DMS79 treated with DMSO at 0.1 percent for 48 hours (cell line): ENCODE results near the gene TBL1X.

ENCODE experiments used
- DNase-seq: peaks from one replicate; lab custom pipeline; 2025; lab: John Stamatoyannopoulos, UW

The TBL1X gene

GRCh38 chrX:9707306-9708033 lies 242.6 kb downstream of the TBL1X start:
- DNase-seq = no peak

- no peak for DNase-seq
Observed at GRCh38 chrX:9708086-9708485, 243.2 kb downstream of the TBL1X start.

DNA sequence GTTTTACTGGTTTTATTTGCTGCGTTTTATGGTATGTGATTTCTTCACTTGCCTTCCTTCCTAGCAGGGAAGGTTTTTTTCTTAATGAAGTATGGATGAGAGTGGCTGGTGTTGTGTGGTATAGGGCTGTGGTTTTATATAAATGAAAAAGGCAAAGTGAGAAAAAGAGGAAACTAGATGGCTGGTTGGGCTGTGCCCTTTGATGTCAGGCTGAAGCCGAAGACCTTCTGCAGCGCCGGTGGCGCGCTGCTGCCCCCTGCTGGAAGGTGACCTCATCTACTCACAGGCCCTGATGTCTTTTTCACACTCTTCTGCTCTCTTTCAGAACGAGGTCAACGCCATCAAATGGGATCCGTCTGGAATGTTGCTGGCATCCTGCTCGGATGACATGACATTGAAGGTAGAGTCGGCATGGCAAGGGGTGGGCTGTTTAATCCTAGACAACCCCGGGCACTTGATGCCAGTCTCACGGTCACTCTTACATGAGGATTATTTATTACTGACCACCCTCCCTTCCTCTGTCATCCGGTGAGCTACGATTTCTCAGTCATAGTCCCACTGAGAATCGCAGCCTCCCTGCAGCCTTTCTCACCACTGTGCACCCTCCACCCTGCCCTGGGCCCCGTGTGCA lies 244.2 kb downstream of the TBL1X start:
- peak; percentile 32 for DNase-seq

DNA sequence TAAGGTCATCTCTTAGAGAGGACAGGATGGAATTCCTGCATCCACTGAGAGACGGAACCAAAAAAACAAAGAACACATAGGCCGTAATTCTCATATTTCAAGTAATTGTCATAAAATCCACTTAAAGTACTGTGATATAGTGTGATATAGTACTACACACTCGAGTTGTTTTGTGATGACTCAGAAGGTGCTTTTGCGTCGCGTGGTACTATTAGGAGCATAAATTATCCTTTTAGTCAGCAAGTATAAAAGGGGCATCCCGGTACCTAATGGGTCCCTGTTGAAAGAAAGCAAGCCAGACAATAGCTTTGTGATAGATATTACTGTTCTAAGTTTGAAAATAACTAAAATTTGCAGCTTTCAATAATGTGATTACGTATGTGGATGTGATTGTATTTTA lies 245.5 kb downstream of the TBL1X start:
- DNase-seq = no peak

GRCh38 chrX:9717376-9717775 lies 252.5 kb downstream of the TBL1X start:
- DNase-seq = no peak

DNA sequence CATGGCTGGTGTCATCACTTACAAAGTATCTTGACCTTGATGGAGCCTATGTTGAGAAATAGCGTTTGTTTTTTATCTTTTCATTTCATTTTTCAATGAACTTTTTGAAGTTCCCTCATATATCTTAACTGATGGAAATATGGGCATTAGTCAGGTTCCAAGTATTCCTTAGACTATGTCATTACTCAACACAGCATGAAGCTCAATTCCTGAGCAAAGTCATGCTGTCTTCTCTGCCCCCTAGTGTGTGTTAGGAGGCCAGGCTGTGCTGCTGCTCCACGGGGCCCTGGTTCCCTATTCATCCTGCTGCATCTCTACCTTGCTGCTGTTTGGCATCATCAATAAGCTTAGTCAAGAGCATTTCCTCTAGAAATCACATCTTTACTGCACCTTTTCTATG lies 259.9 kb downstream of the TBL1X start:
- DNase-seq = no peak

DNA sequence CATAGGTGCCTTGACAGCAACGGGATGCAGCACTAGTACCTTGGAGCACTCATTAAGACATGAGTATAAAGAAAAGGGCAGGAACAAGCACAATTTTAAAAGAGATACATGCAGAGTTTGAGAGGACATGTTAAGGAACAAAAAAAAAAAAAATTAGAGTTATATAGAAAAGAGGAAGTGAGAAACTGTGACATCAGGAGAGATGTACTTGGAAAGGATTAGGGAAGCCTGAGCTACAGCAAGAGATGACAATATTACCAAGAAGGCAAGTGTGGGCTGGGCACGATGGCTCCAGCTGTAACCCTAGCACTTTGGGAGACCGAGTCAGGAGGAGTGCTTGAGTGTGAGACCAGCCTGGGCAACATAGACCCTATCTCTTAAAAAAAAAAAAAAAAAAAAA lies 263.4 kb downstream of the TBL1X start:
- no peak for DNase-seq

DNA sequence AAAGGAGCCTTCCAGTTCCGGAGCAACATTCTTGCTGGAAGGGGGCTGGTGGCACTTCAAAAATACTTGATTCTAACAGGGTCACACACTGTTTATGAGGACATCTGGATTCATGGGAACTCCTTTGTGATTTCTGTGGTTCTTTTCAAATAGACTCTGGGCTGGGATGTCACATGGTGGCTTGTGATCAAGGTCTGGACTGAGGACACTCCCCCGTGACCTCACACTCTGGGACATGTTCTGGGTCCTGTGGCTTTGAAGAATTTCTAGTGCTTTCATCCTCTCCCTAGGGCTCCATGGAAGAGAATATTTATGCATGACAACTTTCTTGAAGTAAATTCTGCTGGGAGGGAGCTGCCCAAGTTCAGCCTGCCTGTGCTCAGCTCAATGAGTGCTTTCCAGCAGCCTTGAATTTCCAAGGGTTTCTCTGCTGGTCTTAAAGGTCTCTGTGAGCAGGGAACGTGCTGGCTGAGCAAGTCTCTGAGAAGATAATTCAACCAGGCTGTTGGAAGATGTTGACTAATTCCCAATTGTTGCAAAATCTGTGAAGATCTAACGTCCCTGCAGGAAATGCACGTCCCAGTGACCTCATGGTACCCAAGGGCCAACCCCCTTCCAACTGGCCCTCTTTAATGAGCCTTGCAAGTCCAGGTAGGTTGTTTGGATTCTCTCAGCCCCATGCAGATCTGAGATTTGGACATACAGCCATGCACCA lies 264.5 kb downstream of the TBL1X start:
- DNase-seq = no peak

- no peak for DNase-seq
Observed at GRCh38 chrX:9730078-9730477, 265.2 kb downstream of the TBL1X start.

- no peak for DNase-seq
Observed at GRCh38 chrX:9730752-9731151, 265.9 kb downstream of the TBL1X start.

- no peak for DNase-seq
Observed at GRCh38 chrX:9737363-9737762, 272.5 kb downstream of the TBL1X start.

GRCh38 chrX:9738151-9738550 lies 273.3 kb downstream of the TBL1X start:
- DNase-seq = no peak

DNA sequence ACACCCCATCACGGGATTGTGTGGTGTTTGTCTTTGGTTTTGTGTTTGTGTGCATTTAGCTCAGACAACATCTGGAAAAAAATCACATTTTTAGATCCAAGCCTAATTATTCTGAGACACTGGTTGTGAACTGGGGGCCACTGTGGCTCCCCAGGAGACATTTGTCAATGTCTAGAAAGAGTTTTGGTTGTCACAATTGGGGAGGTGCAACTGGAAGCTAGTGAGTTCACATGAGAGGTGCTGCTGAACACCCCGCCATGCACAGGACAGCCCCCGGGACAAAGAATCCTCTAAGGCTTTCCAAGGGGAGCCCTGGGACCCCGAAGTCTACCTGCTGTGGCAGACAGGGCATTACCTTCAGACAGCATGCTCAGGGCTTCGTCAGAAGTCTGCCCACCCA lies 274.3 kb downstream of the TBL1X start:
- DNase-seq = no peak

GRCh38 chrX:9745417-9746115 lies 280.7 kb downstream of the TBL1X start:
- no peak for DNase-seq

DNA sequence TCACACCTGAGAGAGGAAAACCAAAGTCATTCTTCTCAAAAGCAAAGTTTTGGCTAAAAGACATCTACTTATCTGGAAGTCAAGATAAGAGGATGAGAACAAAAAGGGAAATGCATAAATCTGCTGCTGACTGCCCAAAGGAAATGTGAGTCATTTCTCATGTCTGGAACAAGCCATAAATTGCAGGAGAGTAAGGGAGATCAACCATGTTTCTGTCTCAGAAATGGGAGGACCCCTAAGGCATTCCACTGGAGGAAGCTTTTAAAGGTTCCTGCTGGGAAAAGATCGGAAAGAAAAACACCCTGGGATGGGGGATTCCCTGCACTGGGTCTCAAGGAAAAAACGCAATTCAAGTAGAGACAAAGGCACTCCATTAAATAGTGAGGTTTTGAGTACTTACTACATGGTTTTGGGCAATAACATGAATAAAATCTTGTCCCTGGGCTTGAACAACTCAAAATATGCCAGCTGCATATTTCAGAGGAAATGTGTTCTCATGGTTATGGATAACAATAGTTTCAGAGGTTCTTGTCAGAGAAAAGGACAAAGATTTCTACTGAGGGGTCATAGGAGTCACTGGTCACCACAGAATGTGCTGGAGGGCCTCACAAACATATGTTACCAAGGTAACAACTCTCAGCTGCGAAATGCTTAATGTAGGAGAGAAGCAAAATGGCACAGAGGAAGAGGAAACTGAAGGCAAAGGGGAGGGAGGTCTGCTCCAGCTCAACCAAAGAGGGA lies 281.5 kb downstream of the TBL1X start:
- DNase-seq = no peak

DNA sequence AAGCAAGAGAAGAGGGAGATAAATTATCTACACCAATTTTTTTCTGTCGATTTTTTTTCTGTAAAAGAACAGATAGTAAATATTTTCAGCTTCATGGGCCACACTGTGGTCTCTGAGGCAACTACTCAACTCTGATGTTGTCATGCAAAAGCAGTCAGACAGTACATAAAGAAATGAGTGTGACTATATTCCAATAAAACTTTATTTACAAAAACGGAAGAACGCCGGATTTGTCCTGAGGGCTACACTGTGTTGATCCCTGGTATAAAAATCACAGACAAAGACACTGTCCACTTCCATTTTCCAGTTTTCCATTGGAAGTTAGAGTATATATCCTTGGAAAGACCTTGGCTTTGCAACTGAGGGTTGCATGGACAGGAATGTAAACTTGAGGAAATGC lies 282.8 kb downstream of the TBL1X start:
- DNase-seq = no peak

GRCh38 chrX:9749146-9749692 lies 284.4 kb downstream of the TBL1X start:
- DNase-seq = no peak

- DNase-seq = no peak
Observed at GRCh38 chrX:9757366-9757765, 292.5 kb downstream of the TBL1X start.

DNA sequence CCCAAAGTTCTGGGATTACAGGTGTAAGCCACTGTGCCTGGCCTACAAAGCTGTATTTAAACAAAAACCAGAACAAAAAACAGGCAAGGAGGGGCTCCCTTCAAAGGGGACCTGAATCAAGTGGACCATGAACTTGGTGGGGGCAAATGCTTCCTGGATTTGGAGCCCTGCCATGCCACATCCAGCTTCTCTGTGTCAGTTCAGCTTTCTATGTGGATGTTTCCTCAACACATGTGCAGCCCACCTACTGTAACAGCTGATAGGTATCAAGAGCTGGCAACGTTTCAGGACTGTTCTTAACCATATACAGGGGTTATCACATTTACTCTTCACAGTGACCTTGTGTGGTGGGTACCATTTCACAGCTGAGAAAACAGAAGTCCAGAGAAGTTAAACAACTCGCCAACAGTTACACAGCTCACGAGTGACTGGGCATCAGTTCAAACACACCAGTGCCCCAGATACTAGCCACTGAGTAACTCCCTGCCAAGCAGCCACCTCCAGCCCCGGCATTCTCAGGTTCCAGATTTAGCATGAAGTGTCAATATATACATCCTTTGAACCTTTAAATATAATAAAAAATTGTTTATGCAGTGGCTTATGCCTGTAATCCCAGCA lies 293.3 kb downstream of the TBL1X start:
- no peak for DNase-seq

DNA sequence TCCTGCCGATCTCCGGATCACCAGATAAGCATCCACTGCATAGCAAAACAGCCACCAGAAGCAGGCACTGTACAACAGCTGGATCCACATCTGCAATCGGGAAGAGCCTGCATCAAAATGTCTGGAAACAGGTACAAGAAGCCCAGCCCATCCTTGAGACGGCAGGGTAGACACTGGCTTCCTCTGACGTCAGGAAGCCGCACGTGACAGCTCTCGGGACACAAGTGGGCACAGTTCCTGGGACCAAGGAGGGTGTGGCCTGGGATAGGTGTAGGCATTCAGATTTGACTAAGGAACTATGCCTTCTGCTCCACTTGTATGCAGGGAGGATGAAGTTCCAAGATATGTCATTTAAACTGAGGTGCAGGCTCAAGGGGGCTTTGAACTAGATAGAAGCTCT lies 294.5 kb downstream of the TBL1X start:
- peak; percentile 4 for DNase-seq

- no peak for DNase-seq
Observed at GRCh38 chrX:9765072-9765736, 300.3 kb downstream of the TBL1X start.
